ENCODE results near the gene SPEM3.
A peak's percentile ranks its signal among the peaks of the same experiment; 100 is the strongest.

Gene SPEM3

DNA sequence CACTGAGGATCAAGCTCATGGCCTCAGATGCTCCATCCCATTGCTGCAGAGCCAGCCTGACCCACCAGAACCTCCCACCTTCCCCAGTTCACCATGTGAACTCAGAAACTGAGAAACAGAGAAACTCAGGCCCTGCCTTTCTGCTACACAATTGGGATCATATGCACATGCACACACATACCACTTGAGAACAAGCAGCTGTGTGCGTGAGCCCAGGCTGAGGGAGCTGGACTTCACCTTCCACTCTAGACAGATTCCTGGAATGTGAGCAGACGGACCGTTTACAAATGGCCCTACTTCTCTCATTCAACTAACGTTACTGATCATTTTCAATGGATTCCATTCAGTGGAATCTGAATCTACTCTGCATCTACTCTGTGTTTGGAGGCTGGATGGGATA is 5.0 kb upstream of the SPEM3 start:
- DNase-seq: no peak

DNA sequence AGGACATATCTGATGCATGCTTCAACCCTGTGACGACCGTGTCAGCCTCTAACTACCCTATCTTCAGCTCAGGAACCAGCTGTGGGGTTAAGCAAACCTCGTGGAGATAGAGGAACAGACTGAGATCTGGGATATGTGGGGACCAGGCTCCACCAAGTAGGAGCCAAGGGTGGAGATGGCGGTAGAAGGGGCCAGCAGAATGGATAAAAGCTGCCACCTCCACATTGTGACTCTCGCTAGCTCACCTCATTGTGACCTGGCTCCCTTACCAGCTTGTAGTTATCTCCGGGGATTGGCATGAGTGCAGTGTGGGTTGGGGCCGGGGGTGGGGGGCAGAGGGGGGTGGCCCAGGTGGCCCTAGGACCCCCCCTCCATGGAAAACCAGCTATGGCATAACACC is 3.3 kb upstream of the SPEM3 start, which contains the start of gene SPEM2:
Gene SPEM2 (plus strand): TSS at position 301 of the 400 bp plus-strand sequence. CDS start 73 bp downstream, at position 374.
- no peak for DNase-seq

DNA sequence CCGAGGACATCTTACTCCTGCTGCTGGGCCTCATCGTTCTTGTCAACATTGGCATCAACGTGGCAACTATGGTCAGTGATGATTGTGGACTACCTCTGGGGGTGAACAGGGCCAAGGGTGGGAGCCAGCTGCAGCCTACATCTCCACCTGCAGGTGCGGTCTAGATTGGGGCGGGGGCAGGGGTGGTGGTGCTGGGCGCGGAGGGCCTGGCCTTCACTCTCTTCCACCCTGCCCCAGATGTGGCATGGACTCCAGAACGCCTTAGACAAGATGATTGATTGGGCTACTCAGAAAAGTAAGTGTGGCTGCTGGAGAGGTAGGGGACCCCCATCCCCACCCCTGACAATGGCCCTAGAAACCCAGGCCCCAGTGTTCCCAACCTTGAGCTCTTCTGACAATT is 2.9 kb upstream of the SPEM3 start:
- DNase-seq: no peak

DNA sequence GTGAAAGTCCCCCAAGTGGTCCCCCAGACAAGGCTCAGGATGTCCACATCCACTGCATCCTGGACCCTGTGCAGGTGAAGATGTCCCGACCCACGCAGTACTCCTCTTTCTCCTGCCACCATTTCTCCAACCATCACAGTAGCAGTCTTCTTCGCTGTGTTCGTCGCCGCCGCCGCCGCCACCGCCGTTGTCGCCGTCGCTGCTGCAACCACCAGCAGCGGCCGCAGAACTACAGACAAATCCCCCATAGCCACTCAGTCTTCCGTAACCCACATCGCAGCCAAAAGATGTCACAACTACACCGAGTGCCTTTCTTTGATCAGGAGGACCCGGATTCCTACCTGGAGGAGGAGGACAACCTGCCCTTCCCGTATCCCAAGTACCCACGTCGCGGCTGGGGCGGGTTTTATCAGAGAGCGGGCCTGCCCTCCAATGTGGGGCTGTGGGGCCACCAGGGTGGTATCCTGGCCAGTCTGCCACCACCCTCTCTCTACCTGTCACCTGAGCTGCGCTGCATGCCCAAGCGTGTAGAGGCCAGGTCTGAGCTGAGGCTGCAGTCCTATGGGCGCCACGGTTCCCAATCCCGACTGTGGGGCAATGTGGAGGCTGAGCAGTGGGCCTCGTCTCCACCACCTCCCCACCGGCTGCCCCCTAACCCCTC is 2.3 kb upstream of the SPEM3 start:
- no peak for DNase-seq

DNA sequence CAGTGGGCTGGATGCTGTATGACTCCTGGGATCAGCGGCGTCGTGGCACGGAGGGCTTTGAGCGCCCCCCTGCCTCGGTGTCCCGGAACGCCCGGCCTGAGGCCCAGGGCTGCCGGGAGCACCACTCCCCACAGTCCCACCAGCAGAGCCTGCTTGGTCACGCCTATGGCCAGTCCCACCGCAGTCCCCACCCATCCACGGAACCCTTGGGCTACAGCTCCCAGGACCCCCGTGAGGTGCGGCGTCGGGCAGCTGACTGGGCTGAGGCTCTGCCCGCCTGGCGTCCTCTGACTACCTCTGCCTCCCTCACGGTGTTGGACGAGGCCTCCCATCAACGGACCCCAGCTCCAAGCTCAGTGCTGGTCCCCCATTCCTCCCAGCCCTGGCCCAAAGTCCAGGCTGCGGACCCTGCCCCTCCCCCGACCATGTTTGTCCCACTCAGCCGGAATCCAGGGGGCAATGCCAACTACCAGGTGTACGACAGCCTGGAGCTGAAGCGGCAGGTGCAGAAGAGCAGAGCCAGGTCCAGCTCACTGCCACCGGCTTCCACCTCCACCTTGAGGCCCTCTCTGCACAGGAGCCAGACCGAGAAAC is 1.7 kb upstream of the SPEM3 start:
- DNase-seq: no peak

DNA sequence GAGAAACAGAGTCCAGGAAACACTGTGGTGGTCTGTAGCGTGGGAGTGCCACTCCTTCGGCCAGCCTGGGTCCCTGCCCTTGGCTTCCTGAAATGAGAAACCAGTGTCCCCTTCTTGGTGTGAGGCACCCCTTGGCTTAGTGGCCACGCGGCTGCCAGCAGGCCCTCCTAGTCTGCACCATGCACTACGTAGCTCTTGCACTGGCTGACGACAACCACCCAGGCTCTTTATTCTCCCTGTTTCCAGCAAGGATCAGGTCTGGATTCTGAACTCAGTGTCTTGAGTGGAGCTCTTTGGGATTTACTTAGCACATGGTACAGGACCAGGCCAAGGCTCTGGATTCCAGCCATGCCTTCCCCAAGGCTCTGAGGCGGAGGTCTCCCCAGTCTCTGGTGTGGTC is 1.1 kb upstream of the SPEM3 start:
- no peak for DNase-seq

DNA sequence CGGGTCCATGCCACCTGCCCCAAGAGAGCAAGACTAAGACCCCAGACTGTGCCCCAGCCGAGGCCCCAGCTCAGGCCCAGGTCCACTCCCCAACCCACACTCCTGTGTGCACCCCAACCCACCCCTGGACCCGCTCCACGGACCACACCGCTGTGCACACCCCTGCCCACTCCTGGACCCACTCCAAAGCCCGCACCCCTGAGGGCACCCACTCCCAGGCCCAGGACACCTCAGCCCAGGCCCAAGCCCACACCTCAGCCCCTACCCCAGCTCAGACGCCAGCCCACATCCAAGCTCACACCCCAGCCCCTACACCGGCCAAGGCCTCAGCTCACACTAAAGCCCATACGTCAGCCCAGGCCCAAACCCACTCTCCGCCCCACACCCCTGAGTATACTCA is 1.1 kb downstream of the SPEM3 start:
- DNase-seq: no peak

DNA sequence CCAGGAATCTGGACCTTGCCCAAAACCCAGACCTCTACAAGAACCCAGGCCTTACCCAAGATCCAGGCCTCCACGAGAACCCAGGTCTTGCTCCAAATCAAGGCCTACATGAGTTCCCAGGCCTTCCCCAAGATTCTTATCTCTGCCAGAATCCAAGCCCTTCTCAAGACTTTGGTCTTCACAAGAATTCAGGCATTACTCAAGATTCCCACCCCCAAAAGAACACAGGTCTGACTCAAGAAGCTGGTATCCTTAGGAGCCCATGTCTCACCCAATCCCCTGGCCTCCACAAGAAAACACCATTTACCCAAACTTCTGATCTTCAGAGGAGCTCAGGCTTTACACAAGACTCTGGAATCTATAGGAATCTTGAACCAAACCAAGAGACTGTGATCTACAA is 2.6 kb downstream of the SPEM3 start:
- no peak for DNase-seq

DNA sequence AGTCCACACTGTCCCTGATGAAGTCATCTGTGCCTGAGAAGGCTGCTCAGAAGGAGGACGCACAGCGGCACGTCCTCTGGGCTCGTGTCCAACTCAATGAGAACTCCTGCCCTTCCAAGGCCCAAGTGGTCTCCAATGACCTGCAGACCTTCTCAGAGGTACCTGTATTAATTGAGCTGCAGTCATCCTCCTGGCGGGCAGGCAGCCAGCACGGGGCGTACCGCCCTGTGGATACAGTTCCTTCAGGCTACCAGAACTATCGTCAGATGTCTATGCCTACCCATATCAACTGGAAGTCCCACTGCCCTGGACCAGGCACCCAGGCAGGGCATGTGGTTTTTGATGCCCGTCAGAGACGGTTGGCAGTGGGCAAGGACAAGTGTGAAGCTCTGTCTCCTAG is 3.6 kb downstream of the SPEM3 start:
- no peak for DNase-seq

DNA sequence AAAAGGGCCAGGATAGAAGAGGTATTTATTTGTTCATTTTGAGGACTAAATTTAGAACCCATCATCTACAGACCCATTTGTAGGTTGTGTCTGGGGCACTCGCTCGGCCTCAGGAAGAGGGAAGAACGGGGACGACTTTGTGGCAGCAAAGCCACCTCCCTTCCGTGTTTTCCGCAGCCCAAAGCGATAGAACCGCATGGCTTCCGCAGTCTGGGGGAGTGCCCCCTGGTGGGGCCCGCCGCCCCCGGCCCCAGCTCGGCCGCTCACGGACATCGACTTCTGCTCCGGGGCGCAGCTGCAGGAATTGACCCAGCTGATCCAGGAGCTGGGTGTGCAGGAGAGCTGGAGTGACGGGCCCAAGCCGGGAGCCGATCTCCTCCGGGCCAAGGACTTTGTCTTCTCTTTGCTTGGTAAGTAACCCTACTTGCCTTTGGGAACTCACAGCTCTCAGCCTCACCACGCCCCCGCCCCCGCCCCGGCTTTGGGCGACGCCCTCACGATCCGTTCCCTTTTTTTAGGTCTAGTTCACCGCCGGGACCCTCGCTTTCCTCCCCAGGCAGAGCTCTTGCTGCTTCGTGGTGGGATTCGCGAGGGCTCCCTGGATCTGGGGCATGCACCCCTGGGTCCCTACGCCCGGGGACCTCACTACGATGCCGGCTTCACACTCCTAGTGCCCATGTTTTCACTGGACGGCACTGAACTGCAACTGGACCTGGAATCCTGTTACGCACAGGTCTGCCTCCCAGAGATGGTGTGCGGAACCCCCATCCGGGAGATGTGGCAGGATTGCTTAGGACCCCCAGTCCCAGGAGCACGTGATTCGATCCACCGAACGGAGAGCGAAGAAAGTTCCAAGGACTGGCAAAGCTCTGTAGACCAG is 7.3 kb downstream of the SPEM3 start:
- no peak for DNase-seq

DNA sequence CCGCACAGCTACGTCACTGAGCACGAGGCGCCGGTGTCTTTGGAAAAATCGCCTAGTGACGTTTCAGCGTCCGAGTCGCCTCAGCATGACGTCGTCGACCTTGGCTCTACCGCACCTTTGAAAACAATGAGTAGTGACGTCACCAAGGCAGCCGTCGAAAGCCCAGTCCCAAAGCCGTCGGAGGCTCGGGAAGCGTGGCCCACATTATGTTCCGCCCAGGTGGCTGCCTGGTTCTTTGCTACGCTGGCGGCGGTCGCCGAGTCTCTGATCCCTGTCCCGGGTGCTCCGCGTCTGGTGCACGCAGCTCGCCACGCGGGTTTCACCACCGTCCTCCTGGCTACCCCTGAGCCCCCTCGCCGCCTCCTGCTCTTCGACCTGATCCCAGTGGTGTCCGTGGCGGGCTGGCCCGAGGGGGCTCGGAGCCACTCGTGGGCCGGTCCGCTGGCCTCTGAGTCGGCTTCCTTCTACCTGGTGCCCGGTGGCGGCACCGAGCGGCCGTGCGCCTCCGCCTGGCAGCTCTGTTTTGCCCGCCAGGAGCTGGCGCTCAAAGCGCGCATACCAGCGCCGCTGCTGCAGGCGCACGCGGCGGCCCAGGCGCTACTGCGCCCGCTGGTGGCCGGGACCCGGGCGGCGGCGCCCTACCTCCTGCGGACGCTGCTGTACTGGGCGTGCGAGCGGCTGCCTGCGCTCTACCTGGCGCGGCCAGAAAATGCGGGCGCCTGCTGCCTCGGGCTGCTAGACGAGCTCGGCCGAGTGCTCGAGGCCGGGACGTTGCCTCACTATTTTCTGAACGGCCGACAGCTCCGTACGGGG is 8.1 kb downstream of the SPEM3 start:
- peak; percentile 50 for DNase-seq

DNA sequence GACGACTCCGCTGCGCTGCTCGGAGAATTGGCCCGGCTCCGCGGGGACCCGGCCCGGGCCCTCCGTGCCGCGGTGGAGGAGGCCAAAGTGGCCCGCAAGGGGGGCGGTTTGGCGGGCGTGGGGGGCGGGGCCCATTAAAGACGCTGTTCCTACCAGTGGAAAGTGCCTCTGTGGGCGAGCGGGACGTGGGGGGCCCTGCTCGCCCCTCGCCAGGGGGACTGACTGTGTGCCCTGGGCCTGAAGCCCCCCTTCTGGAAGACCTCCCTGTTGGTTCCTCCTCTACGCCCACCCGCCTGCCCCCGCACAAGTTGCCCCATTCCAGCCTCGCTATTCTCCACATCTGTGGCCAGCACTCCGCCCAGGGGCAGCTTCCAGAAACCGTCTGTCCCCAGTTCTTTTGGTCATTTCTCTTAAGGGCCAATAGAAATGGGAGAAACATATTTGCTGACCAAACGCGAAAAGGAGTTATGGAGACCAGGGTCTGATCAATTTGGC is 8.8 kb downstream of the SPEM3 start:
- DNase-seq: no peak

DNA sequence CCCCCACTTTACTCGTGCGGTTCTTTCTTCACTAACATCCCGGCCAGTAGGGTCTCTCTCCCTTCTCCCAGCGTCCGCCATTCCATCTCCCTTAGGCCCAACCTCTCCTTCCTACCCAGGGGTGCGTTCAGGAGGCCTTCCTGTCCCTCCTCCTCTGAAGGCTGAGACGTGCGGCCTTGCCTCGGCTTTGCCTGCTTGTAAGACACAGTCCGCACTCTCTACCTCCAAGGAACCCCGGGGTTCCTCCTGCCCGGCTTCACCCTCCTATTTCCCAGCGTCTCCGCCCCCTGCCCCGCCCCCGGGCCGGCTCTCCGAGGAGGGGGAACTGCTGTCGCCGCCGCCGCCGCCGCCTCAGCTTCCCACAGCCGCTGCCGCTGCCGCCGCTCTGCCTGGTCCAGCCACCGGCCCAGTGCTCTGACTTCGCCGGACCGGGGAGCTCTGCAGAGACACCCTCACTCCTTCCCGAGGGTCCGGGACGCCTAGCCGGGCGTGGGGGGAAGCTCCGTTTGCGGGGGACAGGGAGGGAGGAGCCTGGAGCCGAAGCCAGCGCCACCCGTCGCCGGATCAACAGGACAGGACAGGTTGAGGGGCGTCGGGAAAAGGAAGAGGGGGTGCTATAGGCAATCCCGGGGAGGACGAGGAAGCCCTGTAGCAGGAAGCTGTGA is 9.4 kb downstream of the SPEM3 start:
- DNase-seq: no peak

DNA sequence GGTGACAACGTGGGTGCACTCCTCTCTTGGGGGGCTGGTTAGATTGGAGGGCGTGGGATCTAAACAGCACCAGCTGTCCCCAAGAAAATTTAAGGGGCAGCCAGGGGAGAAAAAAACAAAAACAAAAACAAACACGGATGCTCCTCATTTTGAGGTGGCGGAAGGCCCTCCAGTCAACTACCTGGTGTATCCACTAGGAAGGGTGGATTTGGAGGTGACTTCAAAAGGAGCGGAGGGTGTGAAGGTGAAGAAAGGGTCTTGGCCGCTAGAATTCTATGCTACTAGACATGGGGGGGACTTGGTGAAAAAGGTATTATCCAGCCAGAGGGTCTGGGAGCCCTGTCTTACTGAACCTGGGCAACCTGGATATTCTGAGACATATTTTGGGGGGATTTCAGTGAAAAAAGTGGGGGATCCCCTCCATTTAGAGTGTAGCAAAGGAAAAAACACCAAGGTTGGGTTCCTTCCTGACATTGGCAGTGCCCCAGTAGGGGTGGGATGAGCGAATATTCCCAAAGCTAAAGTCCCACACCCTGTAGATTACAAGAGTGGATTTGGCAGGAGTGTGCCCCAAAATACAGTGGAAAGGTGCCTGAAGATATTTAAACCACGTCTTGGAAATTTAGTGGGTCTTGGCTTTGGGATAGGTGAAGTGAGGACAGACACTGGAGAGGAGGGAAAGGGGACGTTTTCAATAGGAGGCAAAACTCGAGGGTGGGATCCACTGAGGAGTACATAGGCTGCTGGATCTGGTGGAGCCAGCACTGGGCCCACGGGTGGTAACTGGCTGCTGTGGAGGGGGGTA is 10.2 kb downstream of the SPEM3 start:
- no peak for DNase-seq

DNA sequence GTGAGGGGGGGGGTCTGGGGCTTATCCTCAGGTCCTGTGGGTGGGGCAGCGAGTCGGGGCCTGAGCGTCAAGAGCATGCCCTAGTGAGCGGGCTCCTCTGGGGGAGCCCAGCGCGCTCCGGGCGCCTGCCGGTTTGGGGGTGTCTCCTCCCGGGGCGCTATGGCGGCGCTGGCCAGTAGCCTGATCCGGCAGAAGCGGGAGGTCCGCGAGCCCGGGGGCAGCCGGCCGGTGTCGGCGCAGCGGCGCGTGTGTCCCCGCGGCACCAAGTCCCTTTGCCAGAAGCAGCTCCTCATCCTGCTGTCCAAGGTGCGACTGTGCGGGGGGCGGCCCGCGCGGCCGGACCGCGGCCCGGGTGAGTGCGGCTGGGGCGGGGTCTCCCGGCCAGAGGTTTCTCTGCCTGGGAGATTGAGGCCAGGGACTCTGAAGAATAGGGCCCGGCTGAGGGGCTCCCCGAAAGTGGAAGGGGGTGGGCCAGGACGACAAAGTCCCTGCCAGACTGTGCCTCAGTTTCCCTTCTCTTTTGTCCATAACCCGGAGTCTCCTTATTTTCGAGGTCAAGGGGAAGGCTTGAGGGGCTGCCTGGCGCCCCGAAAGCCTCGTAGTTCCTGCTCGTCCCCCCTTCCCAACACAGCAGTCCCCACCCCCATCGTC is 10.9 kb downstream of the SPEM3 start, which contains the start of gene FGF11:
Gene FGF11 (plus strand): TSS at position 51 of the 651 bp plus-strand sequence. CDS start 109 bp downstream, at position 160.
- no peak for DNase-seq

DNA sequence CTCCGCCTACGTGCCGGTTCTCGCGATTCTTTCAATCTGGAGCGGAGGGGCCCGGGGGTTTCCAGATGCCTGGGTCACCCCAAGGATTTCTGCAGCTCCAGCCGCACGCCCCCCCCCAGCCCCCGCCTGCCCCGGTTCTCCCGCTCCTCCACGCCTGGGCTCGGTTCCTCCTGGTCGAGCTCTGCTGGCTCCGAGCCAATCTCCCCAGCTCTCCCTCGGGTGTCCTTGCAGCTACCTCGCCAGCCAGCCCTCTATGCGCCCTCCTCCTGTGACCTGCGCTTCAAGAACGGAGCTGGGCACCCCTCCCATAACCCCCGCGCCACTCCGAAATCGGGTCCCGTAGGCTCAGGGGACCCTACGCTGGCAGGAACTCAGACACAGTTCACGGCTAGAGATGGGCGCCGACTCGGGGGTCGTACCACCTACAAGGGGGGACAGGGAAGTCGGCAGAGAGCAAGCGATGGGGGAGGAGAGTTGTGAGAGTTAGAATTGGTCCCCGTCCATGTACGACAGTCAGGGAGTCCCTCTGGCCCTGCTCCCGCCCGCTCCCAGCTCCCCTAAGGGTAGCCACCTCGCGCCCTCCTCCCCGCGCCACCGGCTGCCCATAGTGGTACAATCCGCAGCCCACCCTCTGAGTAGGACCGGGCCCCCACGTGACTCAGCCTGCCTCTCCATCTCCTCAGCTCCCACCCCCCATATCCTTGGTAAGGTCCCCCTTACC is 11.6 kb downstream of the SPEM3 start:
- no peak for DNase-seq

DNA sequence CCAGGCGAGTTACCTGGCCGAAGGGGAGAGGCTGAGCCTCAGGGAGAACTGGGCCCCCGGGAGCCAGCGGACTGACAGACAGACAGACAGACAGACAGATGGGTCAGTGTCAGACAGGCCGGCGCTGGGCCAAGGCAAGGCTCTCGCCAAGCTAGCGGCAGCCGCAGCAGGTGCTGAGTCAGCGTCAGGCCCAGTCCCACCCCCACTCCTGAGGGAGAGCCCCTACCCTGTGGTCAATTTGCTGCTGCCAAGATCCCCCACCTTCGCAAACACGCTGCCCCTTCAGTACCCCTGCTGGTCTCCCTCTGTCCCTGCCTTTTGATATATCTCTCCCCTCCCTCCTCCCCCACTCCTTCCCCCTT is 12.2 kb downstream of the SPEM3 start:
- peak; percentile 26 for DNase-seq

DNA sequence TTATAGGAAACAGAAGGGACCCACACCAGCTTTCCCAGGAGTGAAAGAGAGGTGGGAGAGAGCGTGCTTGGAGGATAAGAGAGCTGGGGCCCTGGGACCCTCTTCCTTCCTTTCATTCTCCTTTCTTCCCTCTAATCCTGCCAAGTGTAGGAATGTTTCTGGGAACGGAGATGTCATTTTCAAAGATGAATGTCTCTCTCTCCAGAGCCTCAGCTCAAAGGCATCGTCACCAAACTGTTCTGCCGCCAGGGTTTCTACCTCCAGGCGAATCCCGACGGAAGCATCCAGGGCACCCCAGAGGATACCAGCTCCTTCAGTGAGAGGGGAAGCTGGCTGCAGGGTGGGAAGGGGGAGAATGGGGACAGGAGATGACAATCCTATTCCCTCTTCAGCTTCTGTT is 12.6 kb downstream of the SPEM3 start:
- DNase-seq: no peak

DNA sequence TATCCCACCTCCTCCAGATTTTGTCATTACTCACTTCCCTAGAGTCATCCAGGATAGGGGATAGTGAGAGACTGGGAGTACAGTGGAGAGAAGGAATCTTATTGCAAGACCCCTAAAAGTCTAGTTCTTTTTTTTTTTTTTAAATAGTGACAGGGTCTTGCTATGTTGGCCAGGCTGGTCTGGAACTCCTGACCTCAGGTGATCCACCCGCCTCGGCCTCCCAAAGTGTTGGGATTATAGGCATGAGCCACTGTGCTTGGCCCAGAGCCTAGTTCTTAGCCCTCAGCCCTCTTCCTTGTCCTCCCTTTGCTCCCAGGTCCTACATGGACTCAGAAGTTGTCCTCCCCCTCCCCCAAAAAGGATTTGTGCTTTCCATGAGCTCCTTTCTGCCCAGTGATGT is 13.5 kb downstream of the SPEM3 start:
- no peak for DNase-seq
